WTC11 (cell line): Measurements from ENCODE around the gene LSM3. TPM values are rescaled to one million over a fixed set of nuclear protein-coding genes. Genes with fewer than 3 reads are reported as not detected.

Source experiments
- ATAC-seq: fragments of 200-7000 bp; cut with Tn5 transposase; 2 replicates; pipeline ENCODE4 v1.10.0; 2021; ENCODE audit warnings: mild to moderate bottlenecking, moderate library complexity
- CTCF ChIA-PET: fragments of 300-600 bp; sonication (Branson Sonifier 250); formaldehyde crosslinking; loops from one replicate; lab custom pipeline; 2021; ENCODE audit warnings: antibody characterized with exemption; lab: Charles Lee
- POLR2A ChIA-PET: fragments of 350-600 bp; sonication (Branson Sonifier 250); formaldehyde crosslinking; loops from one replicate; lab custom pipeline; 2021; ENCODE audit warnings: antibody characterized with exemption; lab: Charles Lee
- DNase-seq: peaks from one replicate; pipeline ENCODE4 v3.0.0; 2021; ENCODE audit warnings: low spot score
- H3K27ac Mint-ChIP-seq: 2 replicates; pipeline ENCODE4 v1.8.0; 2021; ENCODE audit warnings: mixed read lengths
- H3K27me3 Mint-ChIP-seq: 2 replicates; pipeline ENCODE4 v1.8.0; 2021; ENCODE audit warnings: low read depth, mild to moderate bottlenecking, moderate library complexity, mixed read lengths
- H3K36me3 Mint-ChIP-seq: 2 replicates; pipeline ENCODE4 v1.8.0; 2021; ENCODE audit warnings: mixed read lengths
- H3K4me1 Mint-ChIP-seq: 2 replicates; pipeline ENCODE4 v1.8.0; 2022; ENCODE audit warnings: mixed read lengths
- H3K4me3 Mint-ChIP-seq: 2 replicates; pipeline ENCODE4 v1.8.0; 2021; ENCODE audit warnings: mild to moderate bottlenecking, moderate library complexity, mixed read lengths
- H3K9me3 Mint-ChIP-seq: 2 replicates; pipeline ENCODE4 v1.8.0; 2021; ENCODE audit warnings: mixed read lengths
- ATF3 ChIP-seq: sonication (generic); formaldehyde crosslinking; conservative IDR thresholded peaks from 2 replicates; pipeline ENCODE4 v1.8.1; 2022; ENCODE audit warnings: mild to moderate bottlenecking, missing genetic modification reagents
- ERG ChIP-seq: fragments of 250-450 bp; sonication (Bioruptor Pico); IDR thresholded peaks from 2 replicates; pipeline ENCODE4 v1.8.0; 2021; ENCODE audit warnings: mild to moderate bottlenecking
- ETV6 ChIP-seq: sonication (generic); formaldehyde crosslinking; IDR thresholded peaks from 2 replicates; pipeline ENCODE4 v1.8.1; 2022; ENCODE audit warnings: mild to moderate bottlenecking, missing genetic modification reagents
- FOXJ3 ChIP-seq: sonication (generic); formaldehyde crosslinking; IDR thresholded peaks from 2 replicates; pipeline ENCODE4 v1.9.0; 2021; ENCODE audit warnings: missing genetic modification reagents, mild to moderate bottlenecking, borderline replicate concordance
- FOXP1 ChIP-seq: sonication (generic); formaldehyde crosslinking; IDR thresholded peaks from 2 replicates; pipeline ENCODE4 v1.8.0; 2022; ENCODE audit warnings: missing genetic modification reagents, mild to moderate bottlenecking, moderate library complexity, borderline replicate concordance
- GABPB1 ChIP-seq: sonication (generic); formaldehyde crosslinking; IDR thresholded peaks from 2 replicates; pipeline ENCODE4 v1.8.1; 2023; ENCODE audit warnings: mild to moderate bottlenecking, missing genetic modification reagents
- GRHL2 ChIP-seq: fragments of 250-450 bp; sonication (Bioruptor Pico); IDR thresholded peaks from 2 replicates; pipeline ENCODE4 v1.8.0; 2022; ENCODE audit warnings: mild to moderate bottlenecking, moderate library complexity; ENCODE audit not compliant: insufficient replicate concordance, severe bottlenecking
- GTF2I ChIP-seq: fragments of 250-450 bp; sonication (Bioruptor Pico); conservative IDR thresholded peaks from 2 replicates; pipeline ENCODE4 v1.4.0; 2021; ENCODE audit warnings: mild to moderate bottlenecking
- KAT7 ChIP-seq: sonication (generic); formaldehyde crosslinking; IDR thresholded peaks from 2 replicates; pipeline ENCODE4 v1.8.1; 2023; ENCODE audit warnings: missing genetic modification reagents, mild to moderate bottlenecking, borderline replicate concordance
- MLX ChIP-seq: sonication (generic); formaldehyde crosslinking; IDR thresholded peaks from 2 replicates; pipeline ENCODE4 v1.8.1; 2023; ENCODE audit warnings: mild to moderate bottlenecking, missing genetic modification reagents, moderate library complexity
- NFE2L1 ChIP-seq: sonication (generic); formaldehyde crosslinking; IDR thresholded peaks from 2 replicates; pipeline ENCODE4 v1.8.1; 2023; ENCODE audit warnings: missing genetic modification reagents
- NFYB ChIP-seq: sonication (generic); formaldehyde crosslinking; conservative IDR thresholded peaks from 2 replicates; pipeline ENCODE4 v1.8.0; 2022; ENCODE audit warnings: low read depth, missing genetic modification reagents
- NR3C1 ChIP-seq: sonication (generic); formaldehyde crosslinking; conservative IDR thresholded peaks from 2 replicates; pipeline ENCODE4 v1.8.1; 2023; ENCODE audit warnings: low read depth, mild to moderate bottlenecking, missing genetic modification reagents
- RELA ChIP-seq: sonication (generic); formaldehyde crosslinking; IDR thresholded peaks from 2 replicates; pipeline ENCODE4 v1.8.1; 2022; ENCODE audit warnings: missing genetic modification reagents, mild to moderate bottlenecking, borderline replicate concordance
- SMAD4 ChIP-seq: sonication (generic); formaldehyde crosslinking; IDR thresholded peaks from 2 replicates; pipeline ENCODE4 v1.8.0; 2022; ENCODE audit warnings: mild to moderate bottlenecking, missing genetic modification reagents
- SOX15 ChIP-seq: fragments of 250-450 bp; sonication (Bioruptor Pico); IDR thresholded peaks from 2 replicates; pipeline ENCODE4 v1.9.0; 2021; ENCODE audit warnings: mild to moderate bottlenecking
- TEAD1 ChIP-seq: sonication (generic); formaldehyde crosslinking; IDR thresholded peaks from 2 replicates; pipeline ENCODE4 v1.8.0; 2022; ENCODE audit warnings: mild to moderate bottlenecking, missing genetic modification reagents
- TP53 ChIP-seq: sonication (generic); formaldehyde crosslinking; IDR thresholded peaks from 2 replicates; pipeline ENCODE4 v1.8.1; 2023; ENCODE audit warnings: mild to moderate bottlenecking, missing genetic modification reagents
- ZNF121 ChIP-seq: sonication (generic); formaldehyde crosslinking; IDR thresholded peaks from 2 replicates; pipeline ENCODE4 v1.8.0; 2023; ENCODE audit warnings: missing genetic modification reagents
- ZNF219 ChIP-seq: sonication (generic); formaldehyde crosslinking; IDR thresholded peaks from 2 replicates; pipeline ENCODE4 v1.8.0; 2023; ENCODE audit warnings: missing genetic modification reagents, mild to moderate bottlenecking, borderline replicate concordance
- ZNF263 ChIP-seq: sonication (generic); formaldehyde crosslinking; IDR thresholded peaks from 2 replicates; pipeline ENCODE4 v1.8.1; 2022; ENCODE audit warnings: low read depth, mild to moderate bottlenecking, moderate library complexity, missing genetic modification reagents
- ZNF317 ChIP-seq: sonication (generic); formaldehyde crosslinking; IDR thresholded peaks from 2 replicates; pipeline ENCODE4 v1.8.1; 2023; ENCODE audit warnings: low read depth, mild to moderate bottlenecking, moderate library complexity, missing genetic modification reagents, borderline replicate concordance
- total RNA-seq: library from RNA; stranded (reverse); gene quantifications from 3 replicates; pipeline ENCODE4 v1.2.3, GENCODE V29; 2021
- TF ChIP-seq, protein P1 (sequence below): sonication (generic); formaldehyde crosslinking; IDR thresholded peaks from 2 replicates; pipeline ENCODE4 v1.8.1; 2023; ENCODE audit warnings: mild to moderate bottlenecking, missing genetic modification reagents, borderline replicate concordance
- TF ChIP-seq, protein P2 (sequence below): sonication (generic); formaldehyde crosslinking; IDR thresholded peaks from 2 replicates; pipeline ENCODE4 v1.8.1; 2022; ENCODE audit warnings: low read depth, missing genetic modification reagents, borderline replicate concordance
- TF ChIP-seq, protein P3 (sequence below): sonication (generic); formaldehyde crosslinking; IDR thresholded peaks from 2 replicates; pipeline ENCODE4 v1.8.1; 2023; ENCODE audit warnings: mild to moderate bottlenecking, missing genetic modification reagents
- TF ChIP-seq, protein P4 (sequence below): sonication (generic); formaldehyde crosslinking; IDR thresholded peaks from 2 replicates; pipeline ENCODE4 v1.8.1; 2022; ENCODE audit warnings: missing genetic modification reagents, borderline replicate concordance

LSM3 gene
- total RNA-seq, 1 experiment from 2014 or later: 21.4 TPM

DNA sequence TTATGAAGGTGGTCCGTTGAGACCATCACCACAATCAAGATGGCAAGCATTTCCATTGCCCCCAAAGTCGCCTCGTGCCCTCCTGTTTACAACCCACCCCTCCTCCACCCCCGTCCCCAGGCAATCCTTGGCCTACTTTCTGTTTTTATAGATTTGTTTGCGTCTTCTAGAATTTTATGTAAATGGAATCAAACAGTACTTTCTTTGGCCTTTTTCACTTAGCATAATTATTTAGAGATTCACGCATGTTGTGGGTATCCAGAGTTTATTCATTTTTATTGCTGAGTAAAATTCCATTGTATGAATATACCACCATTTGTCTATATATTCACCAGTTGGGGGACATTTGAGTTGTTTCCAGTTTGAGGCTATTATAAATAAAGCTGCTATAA, 66.6 kb downstream of the LSM3 start:
- Mint-ChIP-seq H3K4me3 (no peak overlapping the region), H3K36me3 (no peaks in the 10 kb centered on the region), H3K27ac (no peak overlapping the region), H3K9me3 (no peaks in the 10 kb centered on the region), H3K4me1 (no peaks in the 10 kb centered on the region), H3K27me3 (peaks cover 18% of the 10 kb centered on the region)
- TF ChIP-seq, protein P1, sequence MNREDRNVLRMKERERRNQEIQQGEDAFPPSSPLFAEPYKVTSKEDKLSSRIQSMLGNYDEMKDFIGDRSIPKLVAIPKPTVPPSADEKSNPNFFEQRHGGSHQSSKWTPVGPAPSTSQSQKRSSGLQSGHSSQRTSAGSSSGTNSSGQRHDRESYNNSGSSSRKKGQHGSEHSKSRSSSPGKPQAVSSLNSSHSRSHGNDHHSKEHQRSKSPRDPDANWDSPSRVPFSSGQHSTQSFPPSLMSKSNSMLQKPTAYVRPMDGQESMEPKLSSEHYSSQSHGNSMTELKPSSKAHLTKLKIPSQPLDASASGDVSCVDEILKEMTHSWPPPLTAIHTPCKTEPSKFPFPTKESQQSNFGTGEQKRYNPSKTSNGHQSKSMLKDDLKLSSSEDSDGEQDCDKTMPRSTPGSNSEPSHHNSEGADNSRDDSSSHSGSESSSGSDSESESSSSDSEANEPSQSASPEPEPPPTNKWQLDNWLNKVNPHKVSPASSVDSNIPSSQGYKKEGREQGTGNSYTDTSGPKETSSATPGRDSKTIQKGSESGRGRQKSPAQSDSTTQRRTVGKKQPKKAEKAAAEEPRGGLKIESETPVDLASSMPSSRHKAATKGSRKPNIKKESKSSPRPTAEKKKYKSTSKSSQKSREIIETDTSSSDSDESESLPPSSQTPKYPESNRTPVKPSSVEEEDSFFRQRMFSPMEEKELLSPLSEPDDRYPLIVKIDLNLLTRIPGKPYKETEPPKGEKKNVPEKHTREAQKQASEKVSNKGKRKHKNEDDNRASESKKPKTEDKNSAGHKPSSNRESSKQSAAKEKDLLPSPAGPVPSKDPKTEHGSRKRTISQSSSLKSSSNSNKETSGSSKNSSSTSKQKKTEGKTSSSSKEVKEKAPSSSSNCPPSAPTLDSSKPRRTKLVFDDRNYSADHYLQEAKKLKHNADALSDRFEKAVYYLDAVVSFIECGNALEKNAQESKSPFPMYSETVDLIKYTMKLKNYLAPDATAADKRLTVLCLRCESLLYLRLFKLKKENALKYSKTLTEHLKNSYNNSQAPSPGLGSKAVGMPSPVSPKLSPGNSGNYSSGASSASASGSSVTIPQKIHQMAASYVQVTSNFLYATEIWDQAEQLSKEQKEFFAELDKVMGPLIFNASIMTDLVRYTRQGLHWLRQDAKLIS (CRISPR knock-in tag): no peak
- TF ChIP-seq GTF2I (CRISPR knock-in tag): no peak
- no peak for TF ChIP-seq ZNF317 (CRISPR knock-in tag)
- TF ChIP-seq GRHL2 (CRISPR knock-in tag): no peak
- no peak for TF ChIP-seq GABPB1 (CRISPR knock-in tag)
- no peak for TF ChIP-seq TEAD1
- no peak for TF ChIP-seq FOXJ3 (CRISPR knock-in tag)
- no peak for TF ChIP-seq FOXP1
- no peak for TF ChIP-seq NFE2L1 (CRISPR knock-in tag)
- no peak for TF ChIP-seq ERG (CRISPR knock-in tag)
- no peak for TF ChIP-seq ETV6 (CRISPR knock-in tag)
- TF ChIP-seq RELA (CRISPR knock-in tag): no peak
- no peak for TF ChIP-seq ZNF263
- no peak for TF ChIP-seq ZNF121 (CRISPR knock-in tag)
- TF ChIP-seq SMAD4 (CRISPR knock-in tag): no peak
- ATAC-seq (no peak), DNase-seq (no peak)
- CTCF ChIA-PET: interaction anchor here (2.5 kb wide), 1 partner anchor 42 kb away, joined by 8 read pairs; no protein-coding TSS in a partner anchor
- POLR2A ChIA-PET: no interaction called here

GRCh38 chr3:14245822-14246221, 67.2 kb downstream of the LSM3 start:
- Mint-ChIP-seq H3K27me3 (peaks cover 14% of the 10 kb centered on the region), H3K4me1 (no peaks in the 10 kb centered on the region), H3K4me3 (no peak overlapping the region), H3K36me3 (no peaks in the 10 kb centered on the region), H3K27ac (no peak overlapping the region), H3K9me3 (peaks cover 3% of the 10 kb centered on the region)
- DNase-seq (no peak), ATAC-seq (no peak)
- CTCF ChIA-PET: interaction anchor here (0.7 to 2.5 kb wide), 3 partner anchors 13 to 124 kb away, joined by 3 to 8 read pairs (median 3); no protein-coding TSS in a partner anchor
- POLR2A ChIA-PET: no interaction called here
- TF ChIP-seq SOX15 (CRISPR knock-in tag) (no peak), ZNF219 (CRISPR knock-in tag) (no peak), NFYB (CRISPR knock-in tag) (no peak), ATF3 (no peak), ZNF263 (no peak), KAT7 (CRISPR knock-in tag) (no peak), TP53 (CRISPR knock-in tag) (no peak), ZNF317 (CRISPR knock-in tag) (no peak), NR3C1 (CRISPR knock-in tag) (no peak), MLX (no peak), FOXJ3 (CRISPR knock-in tag) (no peak)
- TF ChIP-seq, protein P2, sequence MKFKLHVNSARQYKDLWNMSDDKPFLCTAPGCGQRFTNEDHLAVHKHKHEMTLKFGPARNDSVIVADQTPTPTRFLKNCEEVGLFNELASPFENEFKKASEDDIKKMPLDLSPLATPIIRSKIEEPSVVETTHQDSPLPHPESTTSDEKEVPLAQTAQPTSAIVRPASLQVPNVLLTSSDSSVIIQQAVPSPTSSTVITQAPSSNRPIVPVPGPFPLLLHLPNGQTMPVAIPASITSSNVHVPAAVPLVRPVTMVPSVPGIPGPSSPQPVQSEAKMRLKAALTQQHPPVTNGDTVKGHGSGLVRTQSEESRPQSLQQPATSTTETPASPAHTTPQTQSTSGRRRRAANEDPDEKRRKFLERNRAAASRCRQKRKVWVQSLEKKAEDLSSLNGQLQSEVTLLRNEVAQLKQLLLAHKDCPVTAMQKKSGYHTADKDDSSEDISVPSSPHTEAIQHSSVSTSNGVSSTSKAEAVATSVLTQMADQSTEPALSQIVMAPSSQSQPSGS (CRISPR knock-in tag): no peak
- TF ChIP-seq, protein P3, sequence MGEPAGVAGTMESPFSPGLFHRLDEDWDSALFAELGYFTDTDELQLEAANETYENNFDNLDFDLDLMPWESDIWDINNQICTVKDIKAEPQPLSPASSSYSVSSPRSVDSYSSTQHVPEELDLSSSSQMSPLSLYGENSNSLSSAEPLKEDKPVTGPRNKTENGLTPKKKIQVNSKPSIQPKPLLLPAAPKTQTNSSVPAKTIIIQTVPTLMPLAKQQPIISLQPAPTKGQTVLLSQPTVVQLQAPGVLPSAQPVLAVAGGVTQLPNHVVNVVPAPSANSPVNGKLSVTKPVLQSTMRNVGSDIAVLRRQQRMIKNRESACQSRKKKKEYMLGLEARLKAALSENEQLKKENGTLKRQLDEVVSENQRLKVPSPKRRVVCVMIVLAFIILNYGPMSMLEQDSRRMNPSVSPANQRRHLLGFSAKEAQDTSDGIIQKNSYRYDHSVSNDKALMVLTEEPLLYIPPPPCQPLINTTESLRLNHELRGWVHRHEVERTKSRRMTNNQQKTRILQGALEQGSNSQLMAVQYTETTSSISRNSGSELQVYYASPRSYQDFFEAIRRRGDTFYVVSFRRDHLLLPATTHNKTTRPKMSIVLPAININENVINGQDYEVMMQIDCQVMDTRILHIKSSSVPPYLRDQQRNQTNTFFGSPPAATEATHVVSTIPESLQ (CRISPR knock-in tag): no peak
- TF ChIP-seq, protein P4, sequence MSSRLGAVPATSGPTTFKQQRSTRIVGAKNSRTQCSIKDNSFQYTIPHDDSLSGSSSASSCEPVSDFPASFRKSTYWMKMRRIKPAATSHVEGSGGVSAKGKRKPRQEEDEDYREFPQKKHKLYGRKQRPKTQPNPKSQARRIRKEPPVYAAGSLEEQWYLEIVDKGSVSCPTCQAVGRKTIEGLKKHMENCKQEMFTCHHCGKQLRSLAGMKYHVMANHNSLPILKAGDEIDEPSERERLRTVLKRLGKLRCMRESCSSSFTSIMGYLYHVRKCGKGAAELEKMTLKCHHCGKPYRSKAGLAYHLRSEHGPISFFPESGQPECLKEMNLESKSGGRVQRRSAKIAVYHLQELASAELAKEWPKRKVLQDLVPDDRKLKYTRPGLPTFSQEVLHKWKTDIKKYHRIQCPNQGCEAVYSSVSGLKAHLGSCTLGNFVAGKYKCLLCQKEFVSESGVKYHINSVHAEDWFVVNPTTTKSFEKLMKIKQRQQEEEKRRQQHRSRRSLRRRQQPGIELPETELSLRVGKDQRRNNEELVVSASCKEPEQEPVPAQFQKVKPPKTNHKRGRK (CRISPR knock-in tag): no peak
